ENCODE results near the gene ASB1.

Gene ASB1

GRCh38 chr2:238381341-238382115 is 45.2 kb upstream of the ASB1 start:
- TF ChIP-seq CTCF (IDR thresholded peaks at IDR 0.05; ENCODE audit: insufficient read depth, low read length, poor library complexity, severe bottlenecking): no peak
- H3K36me3 ChIP-seq (ENCODE audit: control insufficient read depth, insufficient read depth, low read length): peaks cover 3% of the 10 kb centered on the region; the same call in 1 of the 2 replicates
- DNase-seq (ENCODE audit: extremely low read depth, insufficient read length): no peak
- H3K27me3 ChIP-seq (replicated peaks; ENCODE audit: control insufficient read depth, insufficient read depth, low read length): no peaks in the 10 kb centered on the region
- no peak overlapping the region for H3K4me3 ChIP-seq (replicated peaks; ENCODE audit: low read depth, low read length)

- peaks cover 3% of the 10 kb centered on the region; the same call in 1 of the 2 replicates for H3K36me3 ChIP-seq (ENCODE audit: control insufficient read depth, insufficient read depth, low read length)
- H3K27me3 ChIP-seq (replicated peaks; ENCODE audit: control insufficient read depth, insufficient read depth, low read length): no peaks in the 10 kb centered on the region
- no peak for DNase-seq (ENCODE audit: extremely low read depth, insufficient read length)
- no peak overlapping the region for H3K4me3 ChIP-seq (replicated peaks; ENCODE audit: low read depth, low read length)
- no peak for TF ChIP-seq CTCF (IDR thresholded peaks at IDR 0.05; ENCODE audit: insufficient read depth, low read length, poor library complexity, severe bottlenecking)
These were observed 44.3 kb upstream of the ASB1 start for GRCh38 chr2:238382381-238382781.

GRCh38 chr2:238383135-238383534 is 43.6 kb upstream of the ASB1 start:
- Histone ChIP-seq H3K27me3 (replicated peaks; ENCODE audit: control insufficient read depth, insufficient read depth, low read length) (no peaks in the 10 kb centered on the region), H3K4me3 (replicated peaks; ENCODE audit: low read depth, low read length) (no peak overlapping the region), H3K36me3 (ENCODE audit: control insufficient read depth, insufficient read depth, low read length) (peaks cover 3% of the 10 kb centered on the region; the same call in 1 of the 2 replicates)
- no peak for DNase-seq (ENCODE audit: extremely low read depth, insufficient read length)
- TF ChIP-seq CTCF (IDR thresholded peaks at IDR 0.05; ENCODE audit: insufficient read depth, low read length, poor library complexity, severe bottlenecking): no peak

GRCh38 chr2:238383743-238384380 is 42.9 kb upstream of the ASB1 start:
- TF ChIP-seq CTCF (IDR thresholded peaks at IDR 0.05; ENCODE audit: insufficient read depth, low read length, poor library complexity, severe bottlenecking): no peak
- Histone ChIP-seq H3K4me3 (replicated peaks; ENCODE audit: low read depth, low read length) (no peak overlapping the region), H3K27me3 (replicated peaks; ENCODE audit: control insufficient read depth, insufficient read depth, low read length) (no peaks in the 10 kb centered on the region), H3K36me3 (ENCODE audit: control insufficient read depth, insufficient read depth, low read length) (peaks cover 3% of the 10 kb centered on the region; the same call in 1 of the 2 replicates)
- no peak for DNase-seq (ENCODE audit: extremely low read depth, insufficient read length)

GRCh38 chr2:238387332-238387731 is 39.4 kb upstream of the ASB1 start:
- no peak for TF ChIP-seq CTCF (IDR thresholded peaks at IDR 0.05; ENCODE audit: insufficient read depth, low read length, poor library complexity, severe bottlenecking)
- Histone ChIP-seq H3K4me3 (replicated peaks; ENCODE audit: low read depth, low read length) (no peak overlapping the region), H3K36me3 (ENCODE audit: control insufficient read depth, insufficient read depth, low read length) (no peaks in the 10 kb centered on the region), H3K27me3 (replicated peaks; ENCODE audit: control insufficient read depth, insufficient read depth, low read length) (no peaks in the 10 kb centered on the region)
- DNase-seq (ENCODE audit: extremely low read depth, insufficient read length): no peak
